Measurements from ENCODE around the gene MDN1. TPM values are rescaled to one million over a fixed set of nuclear protein-coding genes. Genes with fewer than 3 reads are reported as not detected.
"Not testable (repeated sequence)": the region's sequence is repeated elsewhere in the genome, so short reads cannot be mapped to it uniquely, and the experiment has no call there.

MDN1 gene, protein sequence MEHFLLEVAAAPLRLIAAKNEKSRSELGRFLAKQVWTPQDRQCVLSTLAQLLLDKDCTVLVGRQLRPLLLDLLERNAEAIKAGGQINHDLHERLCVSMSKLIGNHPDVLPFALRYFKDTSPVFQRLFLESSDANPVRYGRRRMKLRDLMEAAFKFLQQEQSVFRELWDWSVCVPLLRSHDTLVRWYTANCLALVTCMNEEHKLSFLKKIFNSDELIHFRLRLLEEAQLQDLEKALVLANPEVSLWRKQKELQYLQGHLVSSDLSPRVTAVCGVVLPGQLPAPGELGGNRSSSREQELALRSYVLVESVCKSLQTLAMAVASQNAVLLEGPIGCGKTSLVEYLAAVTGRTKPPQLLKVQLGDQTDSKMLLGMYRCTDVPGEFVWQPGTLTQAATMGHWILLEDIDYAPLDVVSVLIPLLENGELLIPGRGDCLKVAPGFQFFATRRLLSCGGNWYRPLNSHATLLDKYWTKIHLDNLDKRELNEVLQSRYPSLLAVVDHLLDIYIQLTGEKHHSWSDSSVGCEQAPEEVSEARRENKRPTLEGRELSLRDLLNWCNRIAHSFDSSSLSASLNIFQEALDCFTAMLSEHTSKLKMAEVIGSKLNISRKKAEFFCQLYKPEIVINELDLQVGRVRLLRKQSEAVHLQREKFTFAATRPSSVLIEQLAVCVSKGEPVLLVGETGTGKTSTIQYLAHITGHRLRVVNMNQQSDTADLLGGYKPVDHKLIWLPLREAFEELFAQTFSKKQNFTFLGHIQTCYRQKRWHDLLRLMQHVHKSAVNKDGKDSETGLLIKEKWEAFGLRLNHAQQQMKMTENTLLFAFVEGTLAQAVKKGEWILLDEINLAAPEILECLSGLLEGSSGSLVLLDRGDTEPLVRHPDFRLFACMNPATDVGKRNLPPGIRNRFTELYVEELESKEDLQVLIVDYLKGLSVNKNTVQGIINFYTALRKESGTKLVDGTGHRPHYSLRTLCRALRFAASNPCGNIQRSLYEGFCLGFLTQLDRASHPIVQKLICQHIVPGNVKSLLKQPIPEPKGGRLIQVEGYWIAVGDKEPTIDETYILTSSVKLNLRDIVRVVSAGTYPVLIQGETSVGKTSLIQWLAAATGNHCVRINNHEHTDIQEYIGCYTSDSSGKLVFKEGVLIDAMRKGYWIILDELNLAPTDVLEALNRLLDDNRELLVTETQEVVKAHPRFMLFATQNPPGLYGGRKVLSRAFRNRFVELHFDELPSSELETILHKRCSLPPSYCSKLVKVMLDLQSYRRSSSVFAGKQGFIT (N-terminal part only)
- total RNA-seq (2014; rRNA removed; shearing (Covaris generic)) = 26.3 and 30.1 TPM in 2 replicates

DNA sequence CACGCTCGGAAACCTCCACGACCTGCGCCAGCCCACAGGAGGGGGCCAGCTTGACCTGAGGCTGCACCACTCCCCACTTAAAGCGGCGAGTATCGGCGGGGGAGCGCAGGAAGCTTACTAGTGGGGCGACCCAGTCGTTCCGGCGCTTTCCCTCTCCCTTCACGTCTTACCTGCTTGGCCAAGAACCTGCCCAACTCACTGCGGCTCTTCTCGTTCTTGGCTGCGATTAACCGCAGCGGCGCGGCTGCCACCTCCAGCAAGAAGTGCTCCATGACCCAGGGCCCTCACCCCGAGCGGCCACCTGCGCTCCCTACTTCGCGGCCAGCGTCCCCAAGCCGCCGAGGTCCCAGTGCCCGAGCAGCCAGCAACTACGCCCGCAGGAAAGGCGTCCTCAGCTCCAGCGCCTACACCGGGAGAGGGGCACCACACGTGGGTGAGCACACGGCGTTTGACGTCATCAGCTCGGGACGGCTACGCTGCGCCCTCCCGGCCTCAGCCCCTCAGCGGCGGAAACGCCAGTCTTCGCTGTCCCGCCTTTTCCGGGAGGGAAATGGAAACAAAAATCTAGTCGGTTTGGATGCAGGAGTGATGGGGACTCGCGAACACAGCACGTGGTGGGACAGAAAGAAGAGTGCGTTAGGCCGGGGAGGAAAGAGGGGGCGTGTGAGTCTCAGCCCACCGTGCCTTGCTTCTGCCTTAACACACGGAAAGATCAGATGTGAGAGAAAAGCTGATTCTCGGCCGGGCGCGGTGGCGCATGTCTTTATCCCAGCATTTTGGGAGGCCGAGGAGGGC lies at the start of gene MDN1:
MDN1 (minus strand) TSS at position 459 of the 795 bp plus-strand sequence; CDS start at position 272, 187 bp downstream.
- peak; percentile 95 for DNase-seq (ENCODE audit: low spot score)

DNA sequence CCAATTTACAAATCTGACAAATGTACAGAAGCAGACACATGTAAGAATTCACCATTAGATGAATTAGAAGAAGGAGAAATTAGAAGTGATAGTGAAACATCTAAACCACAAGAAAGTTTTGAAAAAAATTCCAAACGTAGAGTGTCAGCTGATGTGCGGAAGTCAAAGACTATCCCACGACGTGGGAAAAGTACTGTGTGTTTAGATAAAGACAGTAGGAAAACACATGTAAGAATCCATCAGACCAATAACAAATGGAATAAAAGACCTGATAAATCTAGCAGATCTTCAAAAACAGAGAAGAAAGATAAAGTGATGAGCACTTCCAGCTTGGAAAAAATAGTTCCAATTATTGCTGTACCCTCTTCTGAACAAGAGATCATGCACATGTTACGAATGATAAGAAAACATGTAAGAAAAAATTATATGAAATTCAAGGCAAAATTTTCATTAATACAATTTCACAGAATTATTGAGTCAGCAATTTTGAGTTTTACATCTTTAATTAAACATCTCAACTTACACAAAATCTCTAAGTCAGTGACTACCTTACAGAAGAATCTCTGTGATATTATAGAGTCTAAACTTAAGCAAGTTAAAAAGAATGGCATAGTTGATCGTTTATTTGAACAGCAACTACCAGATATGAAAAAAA lies 46.6 kb upstream of the MDN1 start:
- no peak for DNase-seq (ENCODE audit: low spot score)

DNA sequence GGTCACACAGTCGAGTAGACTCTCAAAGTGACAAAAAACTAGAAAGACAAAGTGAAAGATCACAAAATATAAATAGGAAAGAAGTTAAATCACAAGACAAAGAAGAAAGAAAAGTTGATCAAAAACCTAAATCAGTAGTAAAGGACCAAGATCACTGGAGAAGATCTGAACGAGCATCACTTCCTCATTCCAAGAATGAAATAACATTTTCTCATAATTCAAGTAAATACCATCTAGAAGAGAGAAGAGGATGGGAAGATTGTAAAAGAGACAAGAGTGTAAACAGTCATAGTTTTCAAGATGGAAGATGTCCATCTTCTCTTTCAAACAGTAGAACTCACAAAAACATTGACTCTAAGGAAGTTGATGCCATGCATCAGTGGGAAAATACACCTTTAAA lies 43.1 kb upstream of the MDN1 start:
- DNase-seq (ENCODE audit: low spot score) = no peak

DNA sequence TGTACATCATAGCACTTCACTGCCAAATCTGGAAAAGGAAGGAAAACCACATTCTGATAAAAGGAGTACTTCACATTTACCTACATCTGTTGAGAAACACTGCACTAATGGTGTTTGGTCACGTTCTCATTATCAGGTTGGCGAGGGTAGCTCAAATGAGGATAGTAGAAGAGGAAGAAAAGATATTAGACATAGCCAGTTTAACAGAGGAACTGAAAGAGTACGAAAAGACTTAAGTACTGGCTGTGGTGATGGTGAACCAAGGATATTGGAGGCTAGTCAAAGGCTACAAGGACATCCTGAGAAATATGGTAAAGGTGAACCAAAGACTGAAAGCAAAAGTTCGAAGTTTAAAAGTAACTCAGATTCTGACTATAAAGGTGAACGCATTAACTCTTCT lies 42.7 kb upstream of the MDN1 start:
- DNase-seq (ENCODE audit: low spot score) = no peak

DNA sequence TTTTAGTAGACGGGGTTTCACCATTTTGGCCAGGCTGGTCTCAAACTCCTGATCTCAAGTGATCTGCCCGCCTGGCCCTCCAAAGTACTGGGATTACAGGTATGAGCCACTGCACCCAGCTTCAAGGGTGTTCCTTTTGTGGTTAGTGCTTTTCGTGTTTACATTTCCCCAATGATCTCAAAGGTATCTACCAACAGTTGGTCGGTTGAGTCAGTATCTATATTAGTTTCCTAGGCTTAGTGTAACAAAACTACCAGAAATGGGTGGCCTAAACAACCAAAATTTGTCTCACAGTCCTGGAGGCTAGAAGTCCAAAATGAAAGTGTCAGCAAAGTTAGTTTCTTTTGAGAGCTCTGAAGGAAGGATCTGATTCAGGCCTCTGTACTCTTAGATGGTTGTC lies 40.1 kb upstream of the MDN1 start:
- no peak for DNase-seq (ENCODE audit: low spot score)

DNA sequence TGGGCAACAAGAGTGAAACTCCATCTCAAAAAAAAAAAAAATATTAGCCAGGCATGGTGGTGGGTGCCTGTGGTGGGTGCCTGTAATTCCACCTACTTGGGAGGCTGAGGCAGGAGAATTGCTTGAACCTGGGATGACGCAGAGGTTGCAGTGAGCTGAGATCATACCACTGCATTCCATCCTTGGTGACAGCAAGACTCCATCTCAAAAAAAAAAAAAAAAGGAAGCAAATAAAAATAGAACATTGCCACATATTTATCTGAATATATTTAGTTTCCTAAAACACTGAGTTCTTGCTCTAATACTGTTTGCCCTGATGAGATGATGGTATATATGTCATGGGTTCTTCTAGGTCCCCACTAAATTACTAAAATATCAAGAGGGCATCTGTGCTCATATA lies 38.4 kb upstream of the MDN1 start:
- DNase-seq (ENCODE audit: low spot score) = no peak

DNA sequence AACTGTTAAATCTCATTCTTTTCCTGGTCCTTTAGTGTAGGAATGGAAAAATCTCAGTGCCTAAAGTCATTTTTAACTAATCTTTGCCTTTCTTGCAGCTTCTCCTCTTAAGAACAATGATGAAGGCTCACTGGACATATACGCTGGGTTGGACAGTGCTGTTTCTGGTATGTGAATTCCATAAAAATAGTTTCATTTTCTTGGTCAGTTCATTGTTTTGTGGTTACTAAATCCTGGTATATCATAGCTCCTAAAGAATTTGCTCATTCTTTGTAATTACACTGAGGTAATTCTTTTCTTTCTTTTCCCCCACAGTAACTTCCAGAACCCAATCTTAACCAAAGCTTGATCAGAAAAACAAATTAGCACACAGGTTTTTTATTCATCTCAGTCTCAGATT lies 33.5 kb upstream of the MDN1 start:
- no peak for DNase-seq (ENCODE audit: low spot score)

DNA sequence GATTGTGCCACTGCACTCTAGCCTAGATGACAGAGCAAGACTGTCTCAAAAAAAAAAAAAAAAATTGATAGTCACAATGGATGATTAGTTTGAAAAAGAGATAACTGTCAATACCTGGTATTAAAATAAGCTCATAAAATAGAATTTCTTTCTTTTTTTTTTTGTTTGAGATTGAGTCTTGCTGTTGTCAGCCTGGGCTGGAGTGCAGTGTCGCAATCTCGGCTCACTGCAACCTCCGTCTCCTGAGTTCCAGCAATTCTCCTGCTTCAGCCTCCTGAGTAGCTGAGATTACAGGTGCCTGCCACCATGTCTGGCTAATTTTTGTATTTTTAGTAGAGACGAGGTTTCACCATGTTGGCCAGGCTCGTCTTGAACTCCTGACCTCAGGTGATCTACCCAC lies 27.9 kb upstream of the MDN1 start:
- DNase-seq (ENCODE audit: low spot score) = not testable (repeated sequence)

DNA sequence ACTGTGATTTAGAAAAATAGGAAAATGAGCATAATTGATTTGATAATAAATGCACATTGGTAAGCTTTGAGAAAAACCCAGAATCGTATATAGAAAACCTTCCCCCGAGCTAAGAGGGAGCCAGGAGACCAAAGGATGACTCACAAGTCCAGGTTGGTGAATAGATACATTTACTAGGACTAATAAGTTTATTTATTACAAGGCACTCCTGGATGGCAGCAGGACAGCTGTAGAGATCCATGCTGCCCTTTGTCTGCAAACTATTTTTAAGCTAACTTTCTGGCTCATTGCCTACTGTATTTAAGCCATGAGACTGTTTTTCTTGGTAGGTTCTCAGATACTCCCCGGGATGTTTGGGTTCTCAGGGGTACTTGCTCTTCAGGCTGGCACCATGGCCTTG lies 23.5 kb upstream of the MDN1 start:
- no peak for DNase-seq (ENCODE audit: low spot score)

DNA sequence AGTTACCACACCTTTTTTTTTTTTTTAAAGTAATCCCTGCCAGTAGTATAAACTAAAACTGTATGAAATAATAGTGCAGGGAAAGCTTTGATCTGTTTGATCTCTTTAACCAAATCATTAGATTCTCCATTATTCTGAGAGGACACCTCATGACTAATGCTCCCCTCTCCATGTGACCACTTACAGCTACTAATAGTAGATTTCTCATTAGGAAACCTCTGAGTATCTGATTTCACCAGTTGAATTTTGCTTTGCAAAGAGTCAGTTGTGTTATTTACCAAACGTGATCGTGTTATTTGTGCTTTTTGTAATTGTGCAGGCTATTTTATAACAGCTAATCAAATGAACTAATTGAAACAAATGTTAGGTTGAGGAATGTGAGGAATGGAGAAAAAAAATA lies 22.6 kb upstream of the MDN1 start:
- no peak for DNase-seq (ENCODE audit: low spot score)

DNA sequence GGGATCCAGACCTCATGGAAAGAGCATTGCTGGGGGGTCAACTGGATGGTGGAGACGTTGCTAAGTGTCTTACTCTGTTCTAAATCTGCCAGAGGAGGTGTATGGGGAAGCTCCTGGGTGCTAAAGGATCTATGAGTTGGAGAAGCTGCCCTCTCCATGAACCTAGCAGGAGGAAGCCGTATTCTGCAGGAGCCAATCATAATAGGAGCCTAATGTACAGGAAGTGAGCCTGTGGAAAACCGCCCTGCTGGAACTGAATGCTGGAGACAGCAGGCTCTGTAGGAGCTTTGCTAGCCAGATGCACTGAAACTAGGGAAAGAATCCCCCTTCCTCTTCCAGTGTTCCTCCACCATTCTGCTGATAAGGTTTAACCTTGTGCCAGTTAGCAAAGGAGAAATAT lies 20.9 kb upstream of the MDN1 start:
- DNase-seq (ENCODE audit: low spot score) = peak; percentile 16

DNA sequence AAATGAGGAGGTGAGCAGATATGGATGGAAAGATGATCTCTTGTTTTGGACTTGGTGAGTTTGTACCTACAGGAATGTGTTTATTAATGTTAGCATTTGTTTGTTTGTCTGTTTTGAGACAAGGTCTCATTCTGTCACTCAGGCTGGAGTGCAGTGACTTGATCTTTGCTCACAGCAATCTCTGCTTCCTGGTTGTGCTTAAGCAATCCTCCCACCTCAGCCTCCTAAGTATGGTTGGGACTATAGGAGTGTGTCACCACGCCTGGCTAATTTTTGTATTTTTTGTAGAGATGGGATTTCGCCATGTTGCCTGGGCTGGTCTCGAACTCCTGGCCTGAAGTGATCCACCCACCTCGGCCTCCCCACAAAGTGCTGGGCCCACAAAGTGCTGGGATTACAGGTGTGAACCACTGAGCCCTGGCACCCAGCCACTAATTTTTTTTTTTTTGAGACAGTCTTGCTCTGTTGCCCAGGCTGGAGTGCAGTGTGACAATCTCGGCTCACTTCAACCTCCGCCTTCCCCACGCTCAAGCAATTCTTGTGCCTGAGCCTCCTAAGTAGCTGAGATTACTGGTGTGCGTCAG lies 17.1 kb upstream of the MDN1 start:
- no peak for DNase-seq (ENCODE audit: low spot score)

DNA sequence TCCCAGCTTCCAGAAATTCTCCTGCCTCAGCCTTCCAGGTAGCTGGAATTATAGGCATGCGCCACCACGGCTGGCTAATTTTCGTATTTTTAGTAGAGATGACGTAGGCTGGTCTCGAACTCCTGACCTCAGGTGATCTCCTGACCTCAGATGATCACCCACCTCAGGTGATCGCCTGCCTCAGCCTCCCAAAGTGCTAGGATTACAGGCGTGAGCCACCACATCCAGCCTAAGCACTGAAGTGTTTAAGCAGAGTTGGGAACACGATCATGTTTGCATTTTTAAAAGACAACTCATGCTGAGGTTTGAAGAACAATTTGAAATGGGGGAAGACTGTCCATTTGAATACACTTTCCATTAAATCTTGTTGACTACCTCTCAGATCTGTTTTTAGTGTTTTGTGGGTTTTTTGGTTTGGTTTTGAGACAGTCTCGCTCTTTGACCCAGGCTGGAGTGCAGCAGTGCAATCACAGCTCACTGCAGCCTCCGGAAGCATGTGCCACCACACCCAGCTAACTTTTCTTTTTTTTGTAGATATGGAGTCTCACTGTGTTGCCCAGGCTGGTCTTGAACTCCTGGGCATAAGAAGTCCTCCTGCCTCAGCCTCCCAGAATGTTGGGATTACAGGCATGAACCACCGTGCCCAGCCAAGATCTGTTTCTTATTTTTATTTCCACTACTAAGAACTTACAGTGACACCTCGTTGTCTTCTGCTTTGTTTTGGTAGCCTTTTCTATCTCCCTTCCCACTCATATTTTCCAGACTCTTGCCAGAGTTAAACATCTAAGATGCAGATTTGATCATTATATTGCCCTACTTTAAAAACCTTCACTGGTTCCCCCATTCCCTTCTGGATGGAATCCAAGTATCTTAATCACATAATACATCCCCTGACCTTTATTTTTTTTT lies 15.5 kb upstream of the MDN1 start:
- no peak for DNase-seq (ENCODE audit: low spot score)

DNA sequence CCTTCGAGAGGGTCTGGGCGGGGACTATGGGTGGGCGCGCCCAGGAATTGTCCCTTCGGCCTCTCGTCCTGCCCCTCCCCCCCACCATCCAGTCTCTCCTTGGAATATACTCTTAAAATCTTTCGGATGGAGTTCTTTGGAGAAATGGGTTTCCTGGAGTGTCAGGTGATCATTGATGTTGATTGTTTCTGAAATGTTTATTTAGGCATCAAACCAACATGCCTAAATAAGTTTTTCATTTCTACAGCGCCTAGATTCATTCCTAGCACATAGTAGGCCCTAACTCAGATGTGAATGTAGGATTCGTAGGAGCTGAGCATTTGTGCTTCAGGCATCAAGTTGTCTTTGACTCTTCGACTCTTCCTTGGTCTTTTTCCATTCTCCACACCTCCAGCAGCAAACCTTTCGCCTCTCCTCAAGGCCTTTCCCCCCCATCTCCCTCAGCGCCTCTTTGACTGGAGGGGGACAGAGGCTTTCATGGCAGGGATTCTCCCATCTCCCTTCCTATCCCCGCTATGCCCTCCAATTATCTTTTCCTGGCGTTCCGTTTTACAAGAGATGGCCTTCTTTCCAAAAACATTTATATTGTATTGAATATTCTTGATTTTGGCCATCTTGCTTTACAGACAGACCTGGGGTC lies 10.7 kb upstream of the MDN1 start:
- DNase-seq (ENCODE audit: low spot score) = peak; percentile 32

DNA sequence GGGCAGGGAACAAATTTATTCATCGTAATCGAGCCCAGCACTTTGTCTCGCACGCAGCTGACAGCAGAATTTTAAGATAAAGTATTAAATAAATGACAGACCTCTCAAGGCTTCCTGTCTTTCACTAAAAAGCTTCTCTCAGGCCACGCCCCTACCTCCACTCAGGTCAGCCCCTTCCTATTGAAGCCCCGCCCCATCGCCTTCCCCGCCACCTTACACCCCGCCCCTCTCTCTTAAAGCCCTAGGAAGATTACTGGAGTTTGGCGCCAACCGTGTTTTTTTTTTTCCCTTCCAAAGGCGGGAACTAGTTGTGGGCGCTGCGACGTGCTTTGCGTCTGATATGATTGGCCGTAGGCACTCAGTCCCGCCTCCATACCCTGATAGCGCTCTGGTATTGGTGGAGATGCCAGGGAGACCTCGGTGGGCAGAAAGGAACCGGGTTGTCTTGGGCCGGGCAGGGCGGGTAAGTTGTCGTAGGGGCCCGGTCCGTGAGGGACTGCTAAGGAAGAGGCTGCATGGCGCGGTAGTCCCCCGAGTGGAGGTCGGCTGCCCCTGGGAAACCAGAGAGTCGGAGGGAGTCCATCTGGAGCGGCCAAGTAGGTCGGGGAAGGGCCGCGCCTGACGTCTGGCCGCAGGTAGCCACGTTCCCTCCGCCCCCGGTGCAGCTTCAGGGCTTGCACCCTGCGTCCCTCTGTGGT lies 10.0 kb upstream of the MDN1 start, which contains the start of gene CASP8AP2:
CASP8AP2 (plus strand) TSS at position 409 of the 698 bp plus-strand sequence.
- DNase-seq (ENCODE audit: low spot score) = peak; percentile 97

DNA sequence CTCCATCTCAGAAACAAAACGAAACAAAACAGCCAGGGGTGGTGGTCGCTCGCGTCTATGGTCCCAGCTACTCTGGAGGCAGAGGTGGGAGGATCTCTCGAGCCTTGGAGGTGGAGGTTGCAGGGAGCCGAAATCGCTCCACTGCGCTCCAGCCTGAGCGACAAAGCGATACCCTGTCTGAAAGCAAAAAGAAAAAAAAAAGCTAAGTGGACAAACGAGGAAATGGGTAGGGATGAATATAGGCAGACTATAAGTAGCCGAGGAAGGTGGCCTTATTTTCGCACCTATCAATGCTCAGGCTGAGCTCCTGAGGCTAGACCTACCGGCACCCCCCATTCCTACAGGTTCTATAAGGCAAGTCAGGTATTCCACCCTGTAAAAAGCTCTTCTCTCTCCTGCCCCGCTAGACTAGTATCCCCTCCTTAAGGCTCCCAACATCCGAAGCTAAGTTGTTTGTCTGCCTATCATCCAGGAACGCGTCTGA lies 9.4 kb upstream of the MDN1 start:
- DNase-seq (ENCODE audit: low spot score) = no peak

DNA sequence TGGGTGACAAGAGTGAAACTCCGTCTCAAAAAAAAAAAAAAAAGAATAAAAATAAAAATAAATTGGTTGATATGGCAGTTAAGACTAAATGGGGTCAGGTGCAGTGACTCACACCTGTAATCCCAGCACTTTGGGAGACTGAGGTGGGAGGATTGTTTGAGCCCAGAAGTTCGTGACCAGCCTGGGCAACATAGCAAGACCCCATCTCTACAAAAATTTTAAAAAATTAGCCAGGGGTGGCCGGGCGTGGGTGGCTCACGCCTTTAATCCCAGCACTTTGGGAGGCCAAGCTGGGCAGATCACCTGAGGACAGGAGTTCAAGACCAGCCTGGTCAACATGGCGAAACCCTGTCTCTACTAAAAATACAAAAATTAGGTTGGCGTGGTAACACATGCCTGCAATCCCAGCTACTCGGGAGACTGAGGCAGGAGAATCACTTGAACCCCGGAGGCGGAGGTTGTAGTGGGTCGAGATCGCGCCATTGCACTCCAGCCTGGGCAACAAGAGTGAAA lies 8.9 kb upstream of the MDN1 start:
- not testable (repeated sequence) for DNase-seq (ENCODE audit: low spot score)
